ENCODE measurements around the gene SLC6A9.

Gene SLC6A9

GRCh38 chr1:44032170-44032790 is 1.0 kb upstream of the SLC6A9 start:
- Histone ChIP-seq H2AK5ac (ENCODE audit: low read length, severe bottlenecking) (peak overlapping the region; percentile 23), H3K4me2 (ENCODE audit: low read length, poor library complexity, severe bottlenecking) (no peak overlapping the region), H2AFZ (ENCODE audit: low read depth, low read length) (no peak overlapping the region), H3K14ac (ENCODE audit: low read length in 2 of 2) (no peak overlapping the region), H3K4me1 (ENCODE audit: control insufficient read depth, insufficient read depth, low read depth, low read length) (peaks cover 21% of the 10 kb centered on the region), H3K79me1 (replicated peaks; ENCODE audit: low read length, poor library complexity, severe bottlenecking) (no peaks in the 10 kb centered on the region), H3K27me3 (ENCODE audit: control insufficient read depth in 1 of 2, insufficient read depth in 1 of 2, low read length in 2 of 2) (no peaks in the 10 kb centered on the region), H3K4me3 (ENCODE audit: insufficient read depth in 1 of 2, low read depth in 1 of 2, low read length in 2 of 2) (no peak overlapping the region), H2BK12ac (ENCODE audit: low read length in 2 of 2) (peak overlapping the region; percentile 10 to 18), H2BK15ac (ENCODE audit: low read depth, poor library complexity, severe bottlenecking) (no peak overlapping the region), H3K9me3 (ENCODE audit: control insufficient read depth, low read length) (no peaks in the 10 kb centered on the region), H3K23ac (ENCODE audit: low read length in 2 of 2) (no peak overlapping the region), H3K9ac (ENCODE audit: low read length) (no peak overlapping the region), H2BK120ac (ENCODE audit: low read depth, low read length) (no peak overlapping the region), H2BK5ac (ENCODE audit: low read depth, low read length, poor library complexity, severe bottlenecking) (no peak overlapping the region), H3K18ac (ENCODE audit: low read depth in 1 of 2, low read length in 2 of 2) (peak overlapping the region in 1 of 2 experiments; percentile 48), H3K36me3 (ENCODE audit: control insufficient read depth in 1 of 2, insufficient read depth in 2 of 2, low read depth in 1 of 2, low read length in 2 of 2) (no peaks in the 10 kb centered on the region), H3K27ac (ENCODE audit: low read length, poor library complexity, severe bottlenecking) (peak overlapping the region; percentile 67), H4K8ac (ENCODE audit: low read length) (no peak overlapping the region), H4K91ac (ENCODE audit: low read length) (no peak overlapping the region), H3K4ac (ENCODE audit: low read depth in 1 of 2, low read length in 2 of 2) (no peak overlapping the region)
- no peak for DNase-seq
- 88% methylated on average over 5 of the region's 6 CpGs for WGBS

- peak overlapping the region; percentile 66 to 92 for H3K4ac ChIP-seq (ENCODE audit: low read depth in 1 of 2, low read length in 2 of 2)
These were observed 534 bp downstream of the SLC6A9 start for GRCh38 chr1:44030605-44031251.

DNA sequence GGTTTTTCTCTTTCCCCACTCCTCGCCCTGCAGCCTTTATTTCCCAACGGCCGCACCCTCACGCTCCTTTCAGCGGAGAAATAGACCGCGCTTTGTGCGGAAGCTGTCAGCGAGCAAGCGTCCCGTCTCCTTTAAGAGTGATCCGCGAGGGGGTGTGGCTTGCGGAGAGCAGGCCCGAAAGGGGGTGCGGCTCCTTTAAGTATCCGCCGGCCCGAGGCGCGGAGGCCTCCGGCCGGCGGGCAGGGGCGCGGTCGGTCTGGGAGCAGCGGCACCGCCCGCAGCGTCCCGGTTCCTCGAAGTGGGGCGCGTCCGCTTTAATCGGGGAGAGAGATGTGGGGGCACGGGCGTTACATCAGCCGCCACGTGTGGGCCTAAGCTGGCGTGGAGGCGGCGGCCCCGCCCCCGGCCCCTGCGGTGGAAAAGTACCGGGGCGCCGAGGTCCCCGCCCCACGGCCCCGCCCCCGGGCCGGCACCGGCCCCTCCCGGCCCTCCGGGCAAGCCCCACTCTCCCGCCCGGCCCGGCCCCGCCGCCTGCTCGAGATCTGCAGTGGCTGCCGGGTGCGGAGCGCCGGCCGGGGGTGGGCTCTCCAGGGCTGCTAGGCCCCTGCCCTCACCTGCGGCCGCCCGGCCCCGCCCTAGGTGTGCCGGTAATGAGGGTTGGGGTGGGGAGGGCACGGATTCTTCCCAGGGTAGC is 1.2 kb downstream of the SLC6A9 start:
- under 1% methylated on average over 36 of the region's 75 CpGs for WGBS
- H3K36me3 ChIP-seq (ENCODE audit: control insufficient read depth in 1 of 2, insufficient read depth in 2 of 2, low read depth in 1 of 2, low read length in 2 of 2) = no peaks in the 10 kb centered on the region
- H4K8ac ChIP-seq (ENCODE audit: low read length) = peak overlapping the region; percentile 78

More at GRCh38 chr1:44030605-44031251, 534 bp downstream of the SLC6A9 start:
- H2BK120ac ChIP-seq (ENCODE audit: low read depth, low read length) = peak overlapping the region; percentile 42
- H2AFZ ChIP-seq (ENCODE audit: low read depth, low read length) = peak overlapping the region; percentile 76
- no peak overlapping the region for H2BK15ac ChIP-seq (ENCODE audit: low read depth, poor library complexity, severe bottlenecking)
- peak; percentile 73 for DNase-seq
- no peaks in the 10 kb centered on the region for H3K36me3 ChIP-seq (ENCODE audit: control insufficient read depth in 1 of 2, insufficient read depth in 2 of 2, low read depth in 1 of 2, low read length in 2 of 2)
- peak overlapping the region; percentile 82 to 87 for H3K18ac ChIP-seq (ENCODE audit: low read depth in 1 of 2, low read length in 2 of 2)
- H2AK5ac ChIP-seq (ENCODE audit: low read length, severe bottlenecking) = no peak overlapping the region
- H3K4me1 ChIP-seq (ENCODE audit: control insufficient read depth, insufficient read depth, low read depth, low read length) = peaks cover 18% of the 10 kb centered on the region
- peak overlapping the region in 1 of 2 experiments; percentile 96 for H3K14ac ChIP-seq (ENCODE audit: low read length in 2 of 2)
- no peaks in the 10 kb centered on the region for H3K79me1 ChIP-seq (replicated peaks; ENCODE audit: low read length, poor library complexity, severe bottlenecking)
- peak overlapping the region; percentile 81 to 82 for H3K4me3 ChIP-seq (ENCODE audit: insufficient read depth in 1 of 2, low read depth in 1 of 2, low read length in 2 of 2)
- peak overlapping the region; percentile 73 for H3K27ac ChIP-seq (ENCODE audit: low read length, poor library complexity, severe bottlenecking)
- peak overlapping the region; percentile 52 for H4K91ac ChIP-seq (ENCODE audit: low read length)
- peak overlapping the region; percentile 37 for H2BK5ac ChIP-seq (ENCODE audit: low read depth, low read length, poor library complexity, severe bottlenecking)
- H4K8ac ChIP-seq (ENCODE audit: low read length) = peak overlapping the region; percentile 66
- H3K23ac ChIP-seq (ENCODE audit: low read length in 2 of 2) = peak overlapping the region in 1 of 2 experiments; percentile 70
- H2BK12ac ChIP-seq (ENCODE audit: low read length in 2 of 2) = peak overlapping the region; percentile 18 to 61
- H3K27me3 ChIP-seq (ENCODE audit: control insufficient read depth in 1 of 2, insufficient read depth in 1 of 2, low read length in 2 of 2) = no peaks in the 10 kb centered on the region
- H3K4me2 ChIP-seq (ENCODE audit: low read length, poor library complexity, severe bottlenecking) = peak overlapping the region; percentile 94
- 0% methylated on average over 61 of the region's 66 CpGs for WGBS
- H3K9ac ChIP-seq (ENCODE audit: low read length) = peak overlapping the region; percentile 82
- H3K9me3 ChIP-seq (ENCODE audit: control insufficient read depth, low read length) = no peaks in the 10 kb centered on the region

More for the DNA sequence above, 1.2 kb downstream of the SLC6A9 start:
- peak; percentile 91 for DNase-seq
- no peaks in the 10 kb centered on the region for H3K27me3 ChIP-seq (ENCODE audit: control insufficient read depth in 1 of 2, insufficient read depth in 1 of 2, low read length in 2 of 2)
- H3K79me1 ChIP-seq (replicated peaks; ENCODE audit: low read length, poor library complexity, severe bottlenecking) = no peaks in the 10 kb centered on the region
- peak overlapping the region; percentile 94 for H3K4me2 ChIP-seq (ENCODE audit: low read length, poor library complexity, severe bottlenecking)
- H4K91ac ChIP-seq (ENCODE audit: low read length) = peak overlapping the region; percentile 74
- peak overlapping the region; percentile 64 for H2BK120ac ChIP-seq (ENCODE audit: low read depth, low read length)
- H3K18ac ChIP-seq (ENCODE audit: low read depth in 1 of 2, low read length in 2 of 2) = peak overlapping the region; percentile 69 to 87
- H2BK15ac ChIP-seq (ENCODE audit: low read depth, poor library complexity, severe bottlenecking) = peak overlapping the region; percentile 44
- H2BK12ac ChIP-seq (ENCODE audit: low read length in 2 of 2) = no peak overlapping the region
- no peaks in the 10 kb centered on the region for H3K9me3 ChIP-seq (ENCODE audit: control insufficient read depth, low read length)
- peak overlapping the region; percentile 84 for H3K9ac ChIP-seq (ENCODE audit: low read length)
- H3K4me1 ChIP-seq (ENCODE audit: control insufficient read depth, insufficient read depth, low read depth, low read length) = peaks cover 20% of the 10 kb centered on the region
- peak overlapping the region; percentile 63 for H2AFZ ChIP-seq (ENCODE audit: low read depth, low read length)
- peak overlapping the region in 1 of 2 experiments; percentile 86 for H3K14ac ChIP-seq (ENCODE audit: low read length in 2 of 2)
- H3K27ac ChIP-seq (ENCODE audit: low read length, poor library complexity, severe bottlenecking) = peak overlapping the region; percentile 73
- H3K23ac ChIP-seq (ENCODE audit: low read length in 2 of 2) = no peak overlapping the region
- peak overlapping the region; percentile 96 for H2BK5ac ChIP-seq (ENCODE audit: low read depth, low read length, poor library complexity, severe bottlenecking)
- peak overlapping the region; percentile 81 to 85 for H3K4me3 ChIP-seq (ENCODE audit: insufficient read depth in 1 of 2, low read depth in 1 of 2, low read length in 2 of 2)
- H2AK5ac ChIP-seq (ENCODE audit: low read length, severe bottlenecking) = no peak overlapping the region
- H3K4ac ChIP-seq (ENCODE audit: low read depth in 1 of 2, low read length in 2 of 2) = peak overlapping the region; percentile 40 to 92

All from mesenchymal stem cell (in vitro differentiated cells and primary cell).